Neural cell (in vitro differentiated cells): ENCODE results near the gene LSAMP.

Experiments used
- CTCF ChIP-seq: fragments of 450-650 bp; IDR thresholded peaks from 2 replicates; pipeline ENCODE4 v1.5.1; 2014; ENCODE audit warnings: antibody characterized with exemption, mild to moderate bottlenecking, moderate library complexity; ENCODE audit not compliant: poor library complexity, severe bottlenecking
- EP300 ChIP-seq: fragments of 450-650 bp; conservative IDR thresholded peaks from 2 replicates; pipeline ENCODE4 v1.6.1; 2014; ENCODE audit warnings: antibody characterized with exemption, mild to moderate bottlenecking, moderate library complexity; ENCODE audit not compliant: poor library complexity, severe bottlenecking
- EZH2 ChIP-seq: fragments of 200-600, 300-800 bp; shearing (Covaris generic), sonication (generic); IDR thresholded peaks from 2 replicates; pipeline ENCODE4 v1.6.1; 2014; ENCODE audit warnings: antibody characterized with exemption, low read length, borderline replicate concordance, mild to moderate bottlenecking; ENCODE audit not compliant: insufficient read depth, poor library complexity, severe bottlenecking
- MXI1 ChIP-seq: fragments of 450-650 bp; conservative IDR thresholded peaks from 2 replicates; pipeline ENCODE4 v1.6.1; 2014; ENCODE audit warnings: antibody characterized with exemption, mild to moderate bottlenecking; ENCODE audit not compliant: poor library complexity, severe bottlenecking
- POLR2AphosphoS5 ChIP-seq: IDR thresholded peaks from 2 replicates; pipeline ENCODE4 v1.6.1; 2012
- RAD21 ChIP-seq: fragments of 450-650 bp; conservative IDR thresholded peaks from 2 replicates; pipeline ENCODE4 v1.6.1; 2014; ENCODE audit warnings: antibody characterized with exemption, mild to moderate bottlenecking, moderate library complexity
- REST ChIP-seq: IDR thresholded peaks from 2 replicates; pipeline ENCODE4 v1.6.1; 2012; ENCODE audit warnings: borderline replicate concordance
- SMC3 ChIP-seq: fragments of 450-650 bp; conservative IDR thresholded peaks from 2 replicates; pipeline ENCODE4 v1.6.1; 2014; ENCODE audit warnings: antibody characterized with exemption, mild to moderate bottlenecking, moderate library complexity; ENCODE audit not compliant: poor library complexity
- TAF1 ChIP-seq: IDR thresholded peaks from 2 replicates; pipeline ENCODE4 v1.6.1; 2012; ENCODE audit warnings: low read depth

- TF ChIP-seq CTCF: no peak
- TF ChIP-seq REST: no peak
- no peak for TF ChIP-seq POLR2AphosphoS5
- no peak for TF ChIP-seq TAF1
- TF ChIP-seq SMC3: no peak
- TF ChIP-seq EZH2: no peak
- TF ChIP-seq EP300: no peak
- no peak for TF ChIP-seq RAD21
- TF ChIP-seq MXI1: no peak
These were observed 454.6 kb downstream of the LSAMP start for GRCh38 chr3:115990669-115991068.
